Hypothalamus (tissue), 51 donors: ENCODE measurements around the gene DEAF1.
"Not testable (repeated sequence)": the region's sequence is repeated elsewhere in the genome, so short reads cannot be mapped to it uniquely, and the experiment has no call there.

Experiments
- DNase-seq, 51 donors: peaks; one replicate each; lab custom pipeline; 2025; lab: John Stamatoyannopoulos, UW

The DEAF1 gene, protein sequence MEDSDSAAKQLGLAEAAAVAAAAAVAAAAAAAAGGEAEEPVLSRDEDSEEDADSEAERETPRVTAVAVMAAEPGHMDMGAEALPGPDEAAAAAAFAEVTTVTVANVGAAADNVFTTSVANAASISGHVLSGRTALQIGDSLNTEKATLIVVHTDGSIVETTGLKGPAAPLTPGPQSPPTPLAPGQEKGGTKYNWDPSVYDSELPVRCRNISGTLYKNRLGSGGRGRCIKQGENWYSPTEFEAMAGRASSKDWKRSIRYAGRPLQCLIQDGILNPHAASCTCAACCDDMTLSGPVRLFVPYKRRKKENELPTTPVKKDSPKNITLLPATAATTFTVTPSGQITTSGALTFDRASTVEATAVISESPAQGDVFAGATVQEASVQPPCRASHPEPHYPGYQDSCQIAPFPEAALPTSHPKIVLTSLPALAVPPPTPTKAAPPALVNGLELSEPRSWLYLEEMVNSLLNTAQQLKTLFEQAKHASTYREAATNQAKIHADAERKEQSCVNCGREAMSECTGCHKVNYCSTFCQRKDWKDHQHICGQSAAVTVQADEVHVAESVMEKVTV

GRCh38 chr11:694563-695287 lies at the start of gene DEAF1:
Gene DEAF1 (minus strand): TSS chr11:695222. CDS start chr11:695047, 175 bp downstream.
- peak in 49 of 51 donors; percentile 83 to 99 (median 95) for DNase-seq

GRCh38 chr11:742571-743201 lies 47.7 kb upstream of the DEAF1 start:
- no peak for DNase-seq

GRCh38 chr11:742156-742546 lies 47.1 kb upstream of the DEAF1 start:
- no peak for DNase-seq

- DNase-seq, result not testable (repeated sequence)
These were observed 42.9 kb upstream of the DEAF1 start for GRCh38 chr11:737899-738298.

GRCh38 chr11:737366-737765 lies 42.3 kb upstream of the DEAF1 start:
- peak in 10 of 51 donors; percentile 15 to 47 (median 34) for DNase-seq

DNA sequence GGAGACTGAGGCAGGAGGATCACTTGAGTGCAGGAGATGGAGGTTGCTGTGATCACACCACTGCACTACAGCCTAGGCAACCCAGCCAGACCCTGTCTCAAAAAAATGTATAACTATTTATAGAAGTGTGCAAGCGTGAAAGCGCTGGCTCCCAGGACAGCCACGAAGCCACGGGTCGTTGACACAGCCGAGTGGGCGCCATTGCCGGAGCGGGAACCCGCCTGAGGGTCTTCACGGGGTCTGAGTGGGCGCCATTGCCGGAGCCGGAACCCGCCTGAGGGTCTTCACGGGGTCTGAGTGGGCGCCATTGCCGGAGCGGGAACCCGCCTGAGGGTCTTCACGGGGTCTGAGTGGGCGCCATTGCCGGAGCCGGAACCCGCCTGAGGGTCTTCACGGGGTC lies 39.5 kb upstream of the DEAF1 start:
- not testable (repeated sequence) for DNase-seq

- no peak for DNase-seq
These were observed 38.0 kb upstream of the DEAF1 start for GRCh38 chr11:733072-733471.

DNA sequence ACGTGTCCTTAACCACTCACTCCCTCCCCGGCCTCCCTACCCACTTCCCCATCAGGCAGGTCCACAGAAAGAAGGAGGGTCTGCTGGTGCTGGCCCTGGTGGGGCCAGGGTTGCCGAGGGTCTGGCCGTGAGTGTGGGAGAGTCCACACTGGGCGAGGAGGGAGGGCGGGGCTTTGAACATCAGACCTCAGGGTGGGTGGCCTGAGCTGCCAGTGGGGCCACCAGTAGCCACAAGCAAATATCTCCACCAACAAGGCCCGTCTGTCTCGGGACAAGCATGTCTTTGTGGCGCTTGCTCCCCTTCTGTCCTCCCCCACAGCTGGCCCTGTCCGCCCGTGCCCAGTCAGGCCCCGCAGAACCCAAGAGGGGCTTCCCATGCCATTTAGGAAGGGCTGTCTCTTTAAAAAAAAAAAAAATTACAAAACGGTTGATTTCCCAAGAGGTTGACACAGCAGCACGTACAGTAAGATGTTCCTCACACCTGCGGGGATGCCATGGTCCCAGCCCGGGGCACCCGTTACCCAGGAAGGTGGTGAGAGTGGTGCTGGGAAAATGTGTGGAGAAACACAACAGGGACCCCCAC lies 34.6 kb upstream of the DEAF1 start:
- DNase-seq, result peak in 39 of 51 donors; percentile 34 to 92 (median 71)

DNA sequence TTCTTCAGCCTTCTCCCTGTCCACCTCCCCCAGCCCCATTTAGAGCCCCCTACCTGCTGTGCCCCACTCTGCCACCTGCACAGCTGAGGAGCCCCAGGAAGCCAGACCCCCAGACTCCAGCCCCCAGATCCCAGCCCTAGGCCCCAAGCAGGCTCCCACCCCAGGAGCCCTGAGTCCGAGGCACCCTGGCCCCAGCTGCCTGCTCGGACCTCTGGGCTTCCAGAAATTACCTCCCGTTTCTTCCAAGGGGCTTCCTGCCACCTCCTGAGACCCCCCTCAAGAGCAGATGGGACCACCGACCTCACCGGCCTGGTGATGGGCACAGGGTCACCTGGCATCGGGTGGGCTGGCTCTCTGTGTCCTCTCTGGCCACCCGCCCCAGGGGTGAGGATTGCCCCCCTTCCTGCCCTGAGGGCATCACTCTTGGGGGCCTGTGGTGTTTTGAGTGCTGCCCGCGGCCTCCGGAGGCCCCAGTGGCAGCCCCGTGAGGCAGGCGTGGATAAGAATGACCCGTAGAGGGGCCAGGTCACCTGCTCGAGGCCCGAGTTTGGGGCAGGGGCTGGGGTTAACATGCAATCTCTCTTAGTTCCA lies 34.0 kb upstream of the DEAF1 start:
- no peak for DNase-seq

GRCh38 chr11:727859-728748 lies 33.1 kb upstream of the DEAF1 start:
- DNase-seq, result peak in 45 of 51 donors; percentile 7 to 89 (median 63)

DNA sequence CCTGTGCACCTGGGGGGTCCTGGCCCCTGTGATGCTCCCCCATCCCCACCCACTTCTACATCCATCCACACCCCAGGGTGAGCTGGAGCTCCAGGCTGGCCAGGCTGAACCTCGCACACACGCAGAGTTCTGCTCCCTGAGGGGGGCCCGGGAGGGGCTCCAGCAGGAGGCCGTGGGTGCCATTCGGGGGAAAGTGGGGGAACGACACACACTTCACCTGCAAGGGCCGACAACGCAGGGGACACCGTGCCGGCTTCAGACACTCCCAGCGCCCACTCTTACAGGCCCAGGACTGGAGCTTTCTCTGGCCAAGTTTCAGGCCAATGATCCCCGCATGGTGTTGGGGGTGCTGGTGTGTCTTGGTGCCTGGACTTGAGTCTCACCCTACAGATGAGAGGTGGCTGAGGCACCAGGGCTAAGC lies 32.3 kb upstream of the DEAF1 start:
- no peak for DNase-seq

DNA sequence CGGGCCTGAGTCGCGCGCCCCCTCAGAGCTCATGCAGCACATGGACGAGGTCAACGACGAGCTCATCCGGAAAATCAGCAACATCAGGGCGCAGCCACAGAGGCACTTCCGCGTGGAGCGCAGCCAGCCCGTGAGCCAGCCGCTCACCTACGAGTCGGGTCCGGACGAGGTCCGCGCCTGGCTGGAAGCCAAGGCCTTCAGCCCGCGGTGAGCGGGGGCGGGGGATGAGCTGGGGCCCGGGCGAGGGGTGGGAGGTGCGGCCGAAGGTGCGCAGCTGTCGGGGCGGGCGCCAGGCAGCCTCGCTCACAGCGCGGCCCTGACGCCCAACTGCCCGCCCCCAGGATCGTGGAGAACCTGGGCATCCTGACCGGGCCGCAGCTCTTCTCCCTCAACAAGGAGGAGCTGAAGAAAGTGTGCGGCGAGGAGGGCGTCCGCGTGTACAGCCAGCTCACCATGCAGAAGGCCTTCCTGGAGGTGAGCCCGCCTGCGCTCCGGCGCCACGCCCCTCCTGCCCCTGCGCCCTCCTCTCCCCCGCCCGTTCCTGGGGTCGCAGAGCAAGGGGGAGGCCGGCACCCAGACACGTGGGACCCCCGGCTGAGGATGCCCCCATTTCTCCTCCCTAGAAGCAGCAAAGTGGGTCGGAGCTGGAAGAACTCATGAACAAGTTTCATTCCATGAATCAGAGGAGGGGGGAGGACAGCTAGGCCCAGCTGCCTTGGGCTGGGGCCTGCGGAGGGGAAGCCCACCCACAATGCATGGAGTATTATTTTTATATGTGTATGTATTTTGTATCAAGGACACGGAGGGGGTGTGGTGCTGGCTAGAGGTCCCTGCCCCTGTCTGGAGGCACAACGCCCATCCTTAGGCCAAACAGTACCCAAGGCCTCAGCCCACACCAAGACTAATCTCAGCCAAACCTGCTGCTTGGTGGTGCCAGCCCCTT lies 31.5 kb upstream of the DEAF1 start:
- no peak for DNase-seq

DNA sequence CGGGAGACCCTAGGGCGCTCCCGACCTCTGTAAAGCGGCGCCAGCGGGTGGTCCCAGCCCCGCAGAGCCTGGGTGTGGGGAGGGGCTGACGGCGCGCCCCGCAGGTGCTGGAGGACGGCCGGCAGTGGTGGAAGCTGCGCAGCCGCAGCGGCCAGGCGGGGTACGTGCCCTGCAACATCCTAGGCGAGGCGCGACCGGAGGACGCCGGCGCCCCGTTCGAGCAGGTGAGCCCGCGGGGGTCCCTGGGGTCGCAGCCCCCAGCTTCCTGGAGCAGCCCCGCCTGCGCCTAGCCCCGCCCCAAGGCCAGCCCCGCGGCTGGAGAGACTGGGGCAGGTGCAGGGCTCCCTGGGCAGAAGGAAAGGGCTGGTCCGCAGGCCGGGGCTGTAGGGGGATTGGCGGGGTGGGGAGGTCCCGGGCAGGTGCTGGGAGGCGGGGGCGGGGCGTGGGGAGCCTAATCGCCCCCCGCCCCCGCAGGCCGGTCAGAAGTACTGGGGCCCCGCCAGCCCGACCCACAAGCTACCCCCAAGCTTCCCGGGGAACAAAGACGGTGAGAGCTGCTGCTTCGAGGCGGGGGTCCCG lies 30.7 kb upstream of the DEAF1 start:
- DNase-seq, result no peak

DNA sequence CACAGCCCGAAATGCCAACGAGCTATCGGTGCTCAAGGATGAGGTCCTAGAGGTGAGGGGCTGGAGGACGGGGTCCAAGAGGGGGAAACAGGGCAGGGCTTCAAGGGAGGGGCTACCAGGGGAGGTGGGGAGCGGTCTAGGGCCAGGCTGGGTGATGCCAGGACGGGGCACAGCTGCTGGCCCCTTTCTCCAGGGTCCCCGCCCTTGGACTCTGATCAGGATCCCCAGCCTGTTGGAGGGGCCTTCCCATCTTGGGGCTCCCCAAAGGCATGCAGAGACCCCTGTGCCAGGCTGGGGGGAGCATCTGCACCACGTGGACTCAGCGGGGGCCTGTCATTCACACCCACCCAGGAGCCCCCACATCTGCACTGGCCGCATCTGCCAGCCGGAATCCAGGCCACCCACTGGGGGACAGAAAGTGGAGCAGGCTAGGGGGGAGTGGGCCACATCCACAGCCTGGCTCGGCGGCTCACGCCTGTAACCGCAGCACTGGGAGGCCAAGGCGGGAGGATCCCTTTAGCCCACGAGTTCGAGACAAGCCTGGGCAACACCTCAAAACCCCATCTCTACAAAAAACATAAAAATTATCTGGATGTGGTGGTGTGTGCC lies 29.9 kb upstream of the DEAF1 start:
- DNase-seq, result no peak

DNA sequence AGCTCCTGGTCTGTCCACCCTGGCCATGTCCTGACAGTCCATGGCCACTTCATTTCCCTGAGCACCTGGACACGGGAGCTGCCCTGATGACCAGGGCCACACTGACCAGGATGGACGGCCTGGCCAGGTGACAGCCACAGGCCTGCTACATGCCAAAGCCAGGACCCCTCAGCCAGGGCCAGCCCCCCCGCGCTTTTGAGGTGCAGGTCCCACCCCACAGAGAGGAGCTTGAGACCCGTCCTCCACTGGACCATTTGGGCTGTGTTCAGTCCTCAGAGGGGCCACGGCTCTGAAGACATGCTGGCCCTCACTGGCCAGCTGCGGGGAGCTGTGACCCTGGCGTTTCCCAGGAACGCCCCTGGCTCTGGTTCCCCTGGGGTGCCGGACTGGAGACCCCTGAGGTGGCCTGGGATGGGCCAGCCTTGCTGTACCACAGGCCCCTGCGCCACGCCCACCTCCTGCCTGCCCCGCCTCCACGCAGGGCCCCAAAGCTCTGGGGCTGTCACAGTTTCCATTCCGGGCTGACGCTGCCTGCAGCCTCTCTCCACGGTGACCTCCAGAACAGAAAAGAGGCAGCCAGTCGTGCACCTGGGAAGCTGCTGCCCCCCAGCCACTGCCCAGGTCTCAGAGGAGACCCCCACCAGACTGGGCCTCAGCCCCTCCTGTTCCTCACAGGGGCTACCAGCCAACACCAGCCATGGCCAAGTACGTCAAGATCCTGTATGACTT lies 29.2 kb upstream of the DEAF1 start:
- DNase-seq, result no peak

DNA sequence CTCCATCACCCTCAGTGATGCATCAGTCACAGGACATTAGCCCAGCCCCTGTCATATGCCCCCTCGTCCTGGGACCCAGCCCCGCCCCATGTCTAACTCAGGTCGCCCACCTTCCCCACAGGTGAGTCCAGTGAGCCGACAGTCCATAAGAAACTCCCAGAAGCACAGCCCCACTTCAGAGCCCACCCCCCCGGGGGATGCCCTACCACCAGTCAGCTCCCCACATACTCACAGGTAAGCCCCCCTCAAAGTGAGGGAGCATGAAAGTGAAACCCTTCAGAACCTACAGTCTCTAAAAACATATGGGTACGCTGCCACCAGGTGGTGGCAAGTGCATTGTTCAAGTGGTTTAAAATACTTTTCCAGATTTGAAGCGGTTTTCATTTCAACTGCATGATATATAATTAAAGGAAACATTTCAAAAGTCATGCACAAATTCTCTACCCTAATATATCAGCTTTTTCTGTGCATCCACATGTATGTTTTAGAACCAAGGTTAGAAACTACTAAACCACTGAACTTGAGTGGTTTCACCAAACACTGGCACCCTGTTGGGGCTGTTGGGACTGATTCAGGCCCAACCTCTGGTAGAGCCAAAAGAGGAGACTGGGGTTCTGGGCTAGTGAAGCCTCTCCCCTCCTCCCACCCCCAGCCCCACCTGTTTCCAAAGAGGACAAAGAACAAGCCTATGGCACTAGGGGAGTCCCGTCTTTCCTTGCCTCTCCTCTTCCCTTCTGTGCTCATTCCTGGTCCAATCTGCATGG lies 28.3 kb upstream of the DEAF1 start:
- peak in 9 of 51 donors; percentile 5 to 41 (median 35) for DNase-seq
